ENCODE measurements around the gene PKNOX2.

DNA sequence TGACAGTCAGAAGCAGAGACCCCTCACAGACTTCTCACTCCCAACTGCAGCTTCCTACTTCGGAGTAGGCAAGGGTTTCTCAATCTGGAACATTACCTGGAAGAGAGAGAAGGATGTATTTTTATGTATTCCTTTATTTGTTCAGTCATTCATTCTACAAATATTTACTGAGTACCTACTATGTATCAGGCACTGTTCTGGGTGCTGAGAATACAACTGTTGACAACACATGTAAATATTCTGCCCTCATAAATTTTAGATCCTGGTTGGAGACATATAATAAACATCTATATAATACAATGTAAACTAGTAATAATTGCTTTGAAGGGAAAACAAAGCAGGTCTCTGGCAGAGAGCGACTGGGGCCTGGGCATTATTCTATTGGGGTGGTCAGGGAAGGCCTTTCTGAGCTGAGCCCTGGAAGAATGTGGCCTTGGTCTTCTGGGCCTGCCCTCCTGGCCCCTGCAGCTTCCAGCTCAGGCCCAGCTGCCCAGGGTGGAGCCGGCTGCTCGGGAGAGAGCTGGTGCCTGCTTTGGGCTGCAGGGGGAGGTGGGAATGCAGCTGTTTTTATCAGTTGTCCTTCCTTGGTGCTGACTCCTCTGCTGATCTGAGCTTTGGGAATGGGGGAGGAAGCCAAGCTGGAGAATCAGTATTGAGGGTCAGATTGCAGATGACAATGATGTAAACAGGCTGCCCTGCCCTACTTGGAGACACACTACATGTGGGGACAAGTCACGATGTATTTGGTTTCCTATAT is 46.8 kb downstream of the PKNOX2 start:
- TF ChIP-seq, protein P1, sequence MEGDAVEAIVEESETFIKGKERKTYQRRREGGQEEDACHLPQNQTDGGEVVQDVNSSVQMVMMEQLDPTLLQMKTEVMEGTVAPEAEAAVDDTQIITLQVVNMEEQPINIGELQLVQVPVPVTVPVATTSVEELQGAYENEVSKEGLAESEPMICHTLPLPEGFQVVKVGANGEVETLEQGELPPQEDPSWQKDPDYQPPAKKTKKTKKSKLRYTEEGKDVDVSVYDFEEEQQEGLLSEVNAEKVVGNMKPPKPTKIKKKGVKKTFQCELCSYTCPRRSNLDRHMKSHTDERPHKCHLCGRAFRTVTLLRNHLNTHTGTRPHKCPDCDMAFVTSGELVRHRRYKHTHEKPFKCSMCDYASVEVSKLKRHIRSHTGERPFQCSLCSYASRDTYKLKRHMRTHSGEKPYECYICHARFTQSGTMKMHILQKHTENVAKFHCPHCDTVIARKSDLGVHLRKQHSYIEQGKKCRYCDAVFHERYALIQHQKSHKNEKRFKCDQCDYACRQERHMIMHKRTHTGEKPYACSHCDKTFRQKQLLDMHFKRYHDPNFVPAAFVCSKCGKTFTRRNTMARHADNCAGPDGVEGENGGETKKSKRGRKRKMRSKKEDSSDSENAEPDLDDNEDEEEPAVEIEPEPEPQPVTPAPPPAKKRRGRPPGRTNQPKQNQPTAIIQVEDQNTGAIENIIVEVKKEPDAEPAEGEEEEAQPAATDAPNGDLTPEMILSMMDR (IDR thresholded peaks at IDR 0.05; ENCODE audit: low read depth, low read length, poor library complexity, severe bottlenecking): no peak
- TF ChIP-seq EZH2phosphoT487 (IDR thresholded peaks at IDR 0.05; ENCODE audit: borderline replicate concordance, low read length): no peak

Measured in DOHH2 (cell line).